HG02943 (cell line): ENCODE data around the gene UTP15.

Source experiments
- ATAC-seq: cut with Tn5 transposase; IDR thresholded peaks from one replicate; pipeline ENCODE4 v1.9.1; 2021; ENCODE audit warnings: mild to moderate bottlenecking, low read depth, moderate library complexity; ENCODE audit not compliant: unreplicated experiment

The UTP15 gene

GRCh38 chr5:73564675-73565074, 868 bp upstream of the UTP15 start:
- no peak for ATAC-seq

GRCh38 chr5:73565969-73566547, 515 bp downstream of the UTP15 start:
- ATAC-seq = peak; percentile 35

- ATAC-seq = no peak
Observed at GRCh38 chr5:73582285-73583145, 17.0 kb downstream of the UTP15 start.

- no peak for ATAC-seq
Observed at GRCh38 chr5:73587923-73588322, 22.4 kb downstream of the UTP15 start.

GRCh38 chr5:73591102-73591695, 25.7 kb downstream of the UTP15 start:
- ATAC-seq = no peak

GRCh38 chr5:73591698-73592501, 26.4 kb downstream of the UTP15 start:
- no peak for ATAC-seq

GRCh38 chr5:73592551-73592950, 27.0 kb downstream of the UTP15 start:
- no peak for ATAC-seq

- no peak for ATAC-seq
Observed at GRCh38 chr5:73596705-73597328, 31.3 kb downstream of the UTP15 start.

- no peak for ATAC-seq
Observed at GRCh38 chr5:73599380-73599779, 33.8 kb downstream of the UTP15 start.

- no peak for ATAC-seq
Observed at GRCh38 chr5:73603998-73604397, 38.5 kb downstream of the UTP15 start.

GRCh38 chr5:73605223-73606087, 39.9 kb downstream of the UTP15 start:
- ATAC-seq = no peak

GRCh38 chr5:73606206-73606753, 40.7 kb downstream of the UTP15 start:
- ATAC-seq = no peak

GRCh38 chr5:73607228-73607627, 41.7 kb downstream of the UTP15 start:
- no peak for ATAC-seq

GRCh38 chr5:73612799-73613198, 47.3 kb downstream of the UTP15 start:
- ATAC-seq = no peak

- no peak for ATAC-seq
Observed at GRCh38 chr5:73615085-73615484, 49.5 kb downstream of the UTP15 start.

- ATAC-seq = no peak
Observed at GRCh38 chr5:73615947-73616346, 50.4 kb downstream of the UTP15 start.

GRCh38 chr5:73617510-73618279, 52.2 kb downstream of the UTP15 start:
- peak; percentile 71 for ATAC-seq

GRCh38 chr5:73619606-73620333, 54.2 kb downstream of the UTP15 start:
- ATAC-seq = no peak
